HCT116 (cell line): ENCODE measurements around the gene CRYBG2. TPM values are rescaled to one million over a fixed set of nuclear protein-coding genes. Genes with fewer than 3 reads are reported as not detected.

Experiments used
- ATAC-seq: fragments of 200-7000 bp; cut with Tn5 transposase; 2 replicates; pipeline ENCODE4 v1.9.1; 2020; ENCODE audit warnings: mild to moderate bottlenecking, moderate library complexity
- BruUV-seq: library from RNA; stranded (reverse); fragments of 400-500 nt; replicated peaks from 2 replicates; lab custom pipeline; 2021; lab: Mats Ljungman, UMichigan
- CTCF ChIA-PET: fragments of 300-600 bp; sonication (Branson Sonifier 250); formaldehyde crosslinking; loops from one replicate; lab custom pipeline; 2021; ENCODE audit warnings: antibody characterized with exemption; lab: Charles Lee
- POLR2A ChIA-PET: fragments of 300-600, 350-600 bp; sonication (Branson Sonifier 250); formaldehyde crosslinking; loops from one replicate; lab custom pipeline; 2021; ENCODE audit warnings: antibody characterized with exemption; lab: Charles Lee
- RAD21 ChIA-PET, 2 experiments: fragments of 300-600 bp; sonication (Branson Sonifier 250); formaldehyde crosslinking; loops; one replicate each; lab custom pipeline; 2023; ENCODE audit warnings: low total read pairs in 2 of 2; ENCODE audit not compliant: uncharacterized antibody in 2 of 2, unreplicated experiment in 2 of 2, low non-redundant PET in 1 of 2; lab: Charles Lee
- DNase-seq: peaks from one replicate; pipeline ENCODE4 v3.0.0-alpha.2; 2010; ENCODE audit warnings: low read depth, low spot score
- H2AFZ ChIP-seq: fragments of 200-600 bp; shearing (Covaris generic), sonication (generic); 2 replicates; pipeline ENCODE4 v1.6.1; 2017; ENCODE audit warnings: low read depth, mixed run types, mixed read lengths, antibody characterized with exemption, low read length; ENCODE audit not compliant: poor library complexity, severe bottlenecking
- H3K27ac ChIP-seq: 2 replicates; pipeline ENCODE4 v1.5.1; 2012; ENCODE audit warnings: low read depth, low read length
- H3K27me3 ChIP-seq: fragments of 200-600 bp; sonication (generic); 2 replicates; pipeline ENCODE4 v1.6.1; 2016; ENCODE audit warnings: mixed run types, low read length, mixed read lengths; ENCODE audit not compliant: insufficient read depth
- H3K36me3 ChIP-seq, 2 experiments: fragments of 200-500 bp in 1 of 2; fragments of 200-600 bp in 1 of 2; sonication (Bioruptor generic) in 1 of 2; sonication (generic) in 1 of 2; 2 replicates each; pipeline versions ENCODE4 v1.5.1 to v1.6.1; 2014 to 2016; ENCODE audit warnings: low read length in 2 of 2, inconsistent platforms in 1 of 2, mixed read lengths in 1 of 2, mixed run types in 1 of 2; ENCODE audit not compliant: insufficient read depth in 2 of 2, control insufficient read depth in 1 of 2
- H3K4me1 ChIP-seq, 2 experiments: fragments of 200-600 bp in 1 of 2; sonication (generic) in 1 of 2; 2 replicates each; pipeline versions ENCODE4 v1.5.1 to v1.6.1; 2012 to 2017; ENCODE audit warnings: low read length in 2 of 2, inconsistent platforms in 1 of 2, mild to moderate bottlenecking in 1 of 2, mixed read lengths in 1 of 2, mixed run types in 1 of 2, moderate library complexity in 1 of 2; ENCODE audit not compliant: insufficient read depth in 2 of 2, control insufficient read depth in 1 of 2
- H3K4me2 ChIP-seq: fragments of 200-600 bp; sonication (generic); 2 replicates; pipeline ENCODE4 v1.6.1; 2017; ENCODE audit warnings: mixed run types, low read length, mixed read lengths
- H3K4me3 ChIP-seq, 2 experiments: fragments of 200-600 bp in 1 of 2; sonication (generic) in 1 of 2; replicated peaks in 1 of 2; 2 replicates each; pipeline ENCODE4 v1.5.1; 2011 to 2016; ENCODE audit warnings: low read length in 2 of 2, control low read depth in 1 of 2, low read depth in 1 of 2, mild to moderate bottlenecking in 1 of 2, mixed read lengths in 1 of 2, mixed run types in 1 of 2
- H3K79me2 ChIP-seq: fragments of 200-600 bp; sonication (generic); 2 replicates; pipeline ENCODE4 v1.6.1; 2017; ENCODE audit warnings: mild to moderate bottlenecking, mixed run types, low read length, moderate library complexity, mixed read lengths; ENCODE audit not compliant: insufficient read depth
- H3K9ac ChIP-seq: fragments of 200-600 bp; sonication (generic); 2 replicates; pipeline ENCODE4 v1.6.1; 2016; ENCODE audit warnings: low read length, mixed read lengths
- H3K9me2 ChIP-seq: fragments of 200-600 bp; sonication (generic), shearing (Covaris generic); 2 replicates; pipeline ENCODE4 v1.6.1; 2017; ENCODE audit warnings: mixed run types, mild to moderate bottlenecking, moderate library complexity; ENCODE audit not compliant: insufficient read depth
- H3K9me3 ChIP-seq, 2 experiments: fragments of 200-500 bp in 1 of 2; fragments of 200-600 bp in 1 of 2; sonication (Bioruptor generic) in 1 of 2; sonication (generic) in 1 of 2; 2 replicates each; pipeline ENCODE4 v1.6.1; 2014 to 2017; ENCODE audit warnings: low read length in 2 of 2, mixed read lengths in 2 of 2, inconsistent platforms in 1 of 2, low read depth in 1 of 2, mild to moderate bottlenecking in 1 of 2, mixed run types in 1 of 2, moderate library complexity in 1 of 2; ENCODE audit not compliant: control insufficient read depth in 1 of 2, insufficient read depth in 1 of 2
- H4K20me1 ChIP-seq: fragments of 200-600 bp; sonication (generic), shearing (Covaris generic); 2 replicates; pipeline ENCODE4 v1.6.1; 2017; ENCODE audit warnings: mixed run types, mild to moderate bottlenecking, moderate library complexity; ENCODE audit not compliant: insufficient read depth
- CEBPB ChIP-seq: IDR thresholded peaks from 2 replicates; pipeline ENCODE4 v1.6.1; 2012; ENCODE audit warnings: low read depth
- ELF1 ChIP-seq: IDR thresholded peaks from 2 replicates; pipeline ENCODE4 v1.6.1; 2012; ENCODE audit warnings: low read depth, borderline replicate concordance
- EZH2phosphoT487 ChIP-seq: fragments of 200-600 bp; IDR thresholded peaks from 2 replicates; pipeline ENCODE4 v1.6.1; 2018; ENCODE audit warnings: antibody characterized with exemption, borderline replicate concordance
- FOSL1 ChIP-seq: IDR thresholded peaks from 2 replicates; pipeline ENCODE4 v1.6.1; 2012; ENCODE audit warnings: low read depth
- JUND ChIP-seq: IDR thresholded peaks from 2 replicates; pipeline ENCODE4 v1.6.1; 2012
- POLR2A ChIP-seq: IDR thresholded peaks from 2 replicates; pipeline ENCODE4 v1.7.0; 2011; ENCODE audit warnings: borderline replicate concordance; ENCODE audit not compliant: insufficient read depth, insufficient read length; ENCODE audit errors: extremely low read depth
- POLR2AphosphoS5 ChIP-seq: IDR thresholded peaks from 2 replicates; pipeline ENCODE4 v1.6.1; 2011; ENCODE audit warnings: mild to moderate bottlenecking, low read depth, low read length, moderate library complexity
- SIN3A ChIP-seq: IDR thresholded peaks from 2 replicates; pipeline ENCODE4 v1.6.1; 2012; ENCODE audit warnings: low read depth
- SP1 ChIP-seq: IDR thresholded peaks from 2 replicates; pipeline ENCODE4 v1.6.1; 2012; ENCODE audit warnings: low read depth
- YY1 ChIP-seq: IDR thresholded peaks from 2 replicates; pipeline ENCODE4 v1.6.1; 2011; ENCODE audit warnings: low read length, low read depth, moderate library complexity, mild to moderate bottlenecking; ENCODE audit not compliant: insufficient replicate concordance; ENCODE audit errors: extremely low read depth
- intact Hi-C: fragments of 100-400 bp; cut with micrococcal nuclease; formaldehyde crosslinking; loops from 2 replicates; pipeline ENCODE4 v1.10.0; 2022
- total RNA-seq: library from RNA; stranded (reverse); gene quantifications from one replicate; pipeline ENCODE4 v1.2.1, GENCODE V29; 2021; ENCODE audit not compliant: unreplicated experiment
- TF ChIP-seq, protein P1 (sequence below): IDR thresholded peaks from 2 replicates; pipeline ENCODE4 v1.6.1; 2011; ENCODE audit warnings: mild to moderate bottlenecking, low read length, moderate library complexity; ENCODE audit not compliant: insufficient replicate concordance; ENCODE audit errors: extremely low read depth
- TF ChIP-seq, protein P2 (sequence below): IDR thresholded peaks from 2 replicates; pipeline ENCODE4 v1.6.1; 2012; ENCODE audit warnings: low read depth

Gene CRYBG2
- total RNA-seq, 1 experiment from 2014 or later: 10.5 TPM

DNA sequence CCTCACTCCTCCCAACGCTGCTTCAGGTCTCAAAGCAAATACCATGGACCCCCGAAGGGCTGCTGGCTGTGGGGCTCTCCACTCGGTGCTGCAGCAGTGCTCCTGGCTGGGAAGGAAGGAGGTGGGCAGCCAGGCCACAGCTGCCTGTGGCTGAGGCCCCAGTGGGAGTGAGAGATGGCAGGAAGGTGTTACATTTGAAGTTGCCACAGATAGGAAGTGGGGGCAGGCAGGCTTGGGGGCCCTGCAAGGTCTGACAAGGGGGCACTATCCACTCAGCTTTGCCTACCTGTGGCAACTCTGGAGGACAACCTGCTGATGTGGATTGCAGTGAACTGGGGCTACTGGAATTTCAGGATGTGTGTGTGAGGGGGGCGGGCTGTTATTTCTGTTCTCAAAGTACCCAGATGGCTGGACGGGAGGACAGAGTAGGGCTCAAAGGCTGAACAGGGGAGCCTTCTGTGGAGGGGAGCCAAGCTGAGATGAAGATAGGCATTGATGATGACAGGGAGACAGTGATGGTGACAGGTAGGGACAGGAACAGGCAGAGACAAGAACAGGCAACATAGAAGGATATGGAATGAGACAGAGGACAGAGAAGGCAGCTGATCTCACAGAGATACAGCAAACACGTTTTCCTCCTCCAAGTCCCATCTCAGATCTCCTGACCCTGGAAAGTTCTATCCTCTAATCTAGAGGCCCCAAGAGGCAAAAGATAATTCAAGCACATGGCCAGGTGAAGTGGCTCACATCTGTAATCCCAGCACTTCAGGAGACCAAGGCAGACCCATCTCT, 16.9 kb upstream of the CRYBG2 start:
- no peaks in the 10 kb centered on the region for H3K36me3 ChIP-seq
- no peak for TF ChIP-seq SP1
- TF ChIP-seq YY1: no peak
- no peak overlapping the region for H3K4me3 ChIP-seq
- no TSS peak for BruUV-seq
- ChIA-PET RAD21 (no interaction called here), CTCF (interaction anchor here (1.2 kb wide), 1 partner anchor 91 kb away, joined by 3 read pairs; the partner anchor contains the start of gene SH3BGRL3), POLR2A (no interaction called here)
- H3K27ac ChIP-seq: no peak overlapping the region
- H3K9me2 ChIP-seq: no peaks in the 10 kb centered on the region
- no peak overlapping the region for H2AFZ ChIP-seq
- no peaks in the 10 kb centered on the region for H3K79me2 ChIP-seq
- H4K20me1 ChIP-seq: no peaks in the 10 kb centered on the region
- H3K4me1 ChIP-seq: peaks cover 3% of the 10 kb centered on the region in 2 experiments; a peak in 1 of 4 replicates
- H3K27me3 ChIP-seq: no peaks in the 10 kb centered on the region
- H3K9ac ChIP-seq: no peak overlapping the region
- intact Hi-C loops: no loop called here
- ATAC-seq (no peak), DNase-seq (no peak)
- no peak overlapping the region for H3K4me2 ChIP-seq
- peaks cover 0 to 7% of the 10 kb centered on the region in 2 experiments; a peak in 1 of 4 replicates for H3K9me3 ChIP-seq

DNA sequence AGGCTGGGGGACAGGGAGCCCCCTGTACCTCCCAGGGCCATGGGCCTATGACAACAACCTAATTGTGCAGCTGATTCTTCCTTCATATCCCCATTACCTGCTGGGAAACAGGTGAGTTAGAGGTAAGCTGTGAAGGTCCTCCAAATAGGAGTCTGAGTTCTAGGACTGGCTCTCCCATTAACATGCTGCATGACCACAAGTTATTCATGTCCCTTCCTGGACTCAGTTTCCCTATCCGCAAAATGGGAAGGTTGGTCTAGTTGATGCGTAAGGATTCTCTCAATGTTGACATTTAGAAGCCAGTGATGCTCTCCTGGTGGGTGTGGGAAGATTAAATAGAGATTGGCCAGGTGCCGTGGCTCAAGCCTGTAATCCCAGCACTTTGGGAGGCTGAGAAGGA, 14.6 kb upstream of the CRYBG2 start:
- H2AFZ ChIP-seq: no peak overlapping the region
- BruUV-seq: no TSS peak
- H3K36me3 ChIP-seq: no peaks in the 10 kb centered on the region
- H3K4me2 ChIP-seq: no peak overlapping the region
- no peak overlapping the region for H3K9ac ChIP-seq
- no peaks in the 10 kb centered on the region for H3K9me2 ChIP-seq
- intact Hi-C loops: no loop called here
- ChIA-PET RAD21 (no interaction called here), POLR2A (no interaction called here), CTCF (no interaction called here)
- no peak for TF ChIP-seq ELF1
- TF ChIP-seq, protein P1, sequence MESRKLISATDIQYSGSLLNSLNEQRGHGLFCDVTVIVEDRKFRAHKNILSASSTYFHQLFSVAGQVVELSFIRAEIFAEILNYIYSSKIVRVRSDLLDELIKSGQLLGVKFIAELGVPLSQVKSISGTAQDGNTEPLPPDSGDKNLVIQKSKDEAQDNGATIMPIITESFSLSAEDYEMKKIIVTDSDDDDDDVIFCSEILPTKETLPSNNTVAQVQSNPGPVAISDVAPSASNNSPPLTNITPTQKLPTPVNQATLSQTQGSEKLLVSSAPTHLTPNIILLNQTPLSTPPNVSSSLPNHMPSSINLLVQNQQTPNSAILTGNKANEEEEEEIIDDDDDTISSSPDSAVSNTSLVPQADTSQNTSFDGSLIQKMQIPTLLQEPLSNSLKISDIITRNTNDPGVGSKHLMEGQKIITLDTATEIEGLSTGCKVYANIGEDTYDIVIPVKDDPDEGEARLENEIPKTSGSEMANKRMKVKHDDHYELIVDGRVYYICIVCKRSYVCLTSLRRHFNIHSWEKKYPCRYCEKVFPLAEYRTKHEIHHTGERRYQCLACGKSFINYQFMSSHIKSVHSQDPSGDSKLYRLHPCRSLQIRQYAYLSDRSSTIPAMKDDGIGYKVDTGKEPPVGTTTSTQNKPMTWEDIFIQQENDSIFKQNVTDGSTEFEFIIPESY: no peak
- TF ChIP-seq FOSL1: no peak
- TF ChIP-seq POLR2A: no peak
- TF ChIP-seq, protein P2, sequence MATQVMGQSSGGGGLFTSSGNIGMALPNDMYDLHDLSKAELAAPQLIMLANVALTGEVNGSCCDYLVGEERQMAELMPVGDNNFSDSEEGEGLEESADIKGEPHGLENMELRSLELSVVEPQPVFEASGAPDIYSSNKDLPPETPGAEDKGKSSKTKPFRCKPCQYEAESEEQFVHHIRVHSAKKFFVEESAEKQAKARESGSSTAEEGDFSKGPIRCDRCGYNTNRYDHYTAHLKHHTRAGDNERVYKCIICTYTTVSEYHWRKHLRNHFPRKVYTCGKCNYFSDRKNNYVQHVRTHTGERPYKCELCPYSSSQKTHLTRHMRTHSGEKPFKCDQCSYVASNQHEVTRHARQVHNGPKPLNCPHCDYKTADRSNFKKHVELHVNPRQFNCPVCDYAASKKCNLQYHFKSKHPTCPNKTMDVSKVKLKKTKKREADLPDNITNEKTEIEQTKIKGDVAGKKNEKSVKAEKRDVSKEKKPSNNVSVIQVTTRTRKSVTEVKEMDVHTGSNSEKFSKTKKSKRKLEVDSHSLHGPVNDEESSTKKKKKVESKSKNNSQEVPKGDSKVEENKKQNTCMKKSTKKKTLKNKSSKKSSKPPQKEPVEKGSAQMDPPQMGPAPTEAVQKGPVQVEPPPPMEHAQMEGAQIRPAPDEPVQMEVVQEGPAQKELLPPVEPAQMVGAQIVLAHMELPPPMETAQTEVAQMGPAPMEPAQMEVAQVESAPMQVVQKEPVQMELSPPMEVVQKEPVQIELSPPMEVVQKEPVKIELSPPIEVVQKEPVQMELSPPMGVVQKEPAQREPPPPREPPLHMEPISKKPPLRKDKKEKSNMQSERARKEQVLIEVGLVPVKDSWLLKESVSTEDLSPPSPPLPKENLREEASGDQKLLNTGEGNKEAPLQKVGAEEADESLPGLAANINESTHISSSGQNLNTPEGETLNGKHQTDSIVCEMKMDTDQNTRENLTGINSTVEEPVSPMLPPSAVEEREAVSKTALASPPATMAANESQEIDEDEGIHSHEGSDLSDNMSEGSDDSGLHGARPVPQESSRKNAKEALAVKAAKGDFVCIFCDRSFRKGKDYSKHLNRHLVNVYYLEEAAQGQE: no peak
- no peak for TF ChIP-seq JUND
- TF ChIP-seq CEBPB: no peak
- TF ChIP-seq EZH2phosphoT487: no peak
- no peak for TF ChIP-seq POLR2AphosphoS5
- TF ChIP-seq YY1: no peak
- no peak for TF ChIP-seq SIN3A
- peaks cover 0 to 7% of the 10 kb centered on the region in 2 experiments; a peak in 1 of 4 replicates for H3K9me3 ChIP-seq
- no peaks in the 10 kb centered on the region for H4K20me1 ChIP-seq
- no peaks in the 10 kb centered on the region for H3K27me3 ChIP-seq
- no peak overlapping the region for H3K4me3 ChIP-seq
- no peak overlapping the region for H3K27ac ChIP-seq
- H3K79me2 ChIP-seq: no peaks in the 10 kb centered on the region
- DNase-seq (no peak), ATAC-seq (no peak)
- peaks cover 3 to 11% of the 10 kb centered on the region in 2 experiments; a peak in 3 of 4 replicates for H3K4me1 ChIP-seq
